Ureter (tissue), 1 donor: ENCODE measurements around the gene CPT2. TPM values are rescaled to one million over a fixed set of nuclear protein-coding genes. Genes with fewer than 3 reads are reported as not detected.
"Not testable (repeated sequence)": the region's sequence is repeated elsewhere in the genome, so short reads cannot be mapped to it uniquely, and the experiment has no call there.

Source experiments
- DNase-seq: peaks from one replicate; pipeline ENCODE4 v3.0.0-alpha.2; 2020; ENCODE audit warnings: low spot score
- total RNA-seq: library from RNA; stranded (reverse); gene quantifications from one replicate; pipeline ENCODE4 v1.2.4, GENCODE V29; 2023
- donor health status: DM: yes; HTN: yes; CAD: no.

The CPT2 gene
- total RNA-seq, 1 donor from 2014 or later = 28.6 TPM

DNA sequence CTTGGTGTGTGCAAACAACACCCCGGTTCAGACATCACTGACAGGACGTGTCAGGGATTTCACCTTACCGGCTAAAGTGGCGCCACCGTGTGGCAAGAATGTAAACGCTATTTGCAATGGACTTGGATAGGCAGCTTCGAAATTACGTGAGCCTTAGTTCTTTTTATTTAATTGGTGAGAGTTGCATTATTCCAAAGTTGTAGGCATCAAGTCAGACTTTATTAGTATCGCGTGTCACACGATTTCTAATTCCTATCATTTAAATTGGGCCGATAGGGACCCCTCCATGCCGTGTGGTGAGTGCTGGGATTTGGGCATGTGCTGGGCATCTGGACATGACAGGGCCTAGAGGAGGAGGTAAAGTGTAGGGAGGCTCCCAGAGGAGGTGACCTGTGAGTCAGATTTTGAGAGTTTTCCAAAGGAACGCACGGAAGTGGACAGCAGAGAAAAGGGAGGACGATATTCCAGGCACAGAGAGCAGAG lies 14.5 kb upstream of the CPT2 start:
- DNase-seq = peak; percentile 81

DNA sequence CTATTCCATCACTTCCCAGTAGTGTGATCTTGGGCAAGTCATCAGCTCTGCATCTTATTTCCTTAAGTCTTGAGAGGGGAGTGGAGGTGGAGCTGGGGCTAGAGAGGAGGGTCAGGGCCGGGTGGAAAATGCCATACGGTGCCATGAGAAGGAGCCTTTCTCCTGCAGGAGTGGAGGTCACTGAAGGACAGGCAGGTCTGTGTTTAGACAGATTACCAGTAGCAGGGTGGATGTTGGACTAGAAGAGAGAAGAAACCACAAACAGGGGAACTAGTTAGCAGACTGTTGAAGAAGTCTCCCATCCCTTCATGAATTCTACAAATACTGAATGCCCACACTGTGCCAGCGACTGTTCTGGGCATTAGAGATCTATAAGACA lies 13.9 kb upstream of the CPT2 start:
- no peak for DNase-seq

DNA sequence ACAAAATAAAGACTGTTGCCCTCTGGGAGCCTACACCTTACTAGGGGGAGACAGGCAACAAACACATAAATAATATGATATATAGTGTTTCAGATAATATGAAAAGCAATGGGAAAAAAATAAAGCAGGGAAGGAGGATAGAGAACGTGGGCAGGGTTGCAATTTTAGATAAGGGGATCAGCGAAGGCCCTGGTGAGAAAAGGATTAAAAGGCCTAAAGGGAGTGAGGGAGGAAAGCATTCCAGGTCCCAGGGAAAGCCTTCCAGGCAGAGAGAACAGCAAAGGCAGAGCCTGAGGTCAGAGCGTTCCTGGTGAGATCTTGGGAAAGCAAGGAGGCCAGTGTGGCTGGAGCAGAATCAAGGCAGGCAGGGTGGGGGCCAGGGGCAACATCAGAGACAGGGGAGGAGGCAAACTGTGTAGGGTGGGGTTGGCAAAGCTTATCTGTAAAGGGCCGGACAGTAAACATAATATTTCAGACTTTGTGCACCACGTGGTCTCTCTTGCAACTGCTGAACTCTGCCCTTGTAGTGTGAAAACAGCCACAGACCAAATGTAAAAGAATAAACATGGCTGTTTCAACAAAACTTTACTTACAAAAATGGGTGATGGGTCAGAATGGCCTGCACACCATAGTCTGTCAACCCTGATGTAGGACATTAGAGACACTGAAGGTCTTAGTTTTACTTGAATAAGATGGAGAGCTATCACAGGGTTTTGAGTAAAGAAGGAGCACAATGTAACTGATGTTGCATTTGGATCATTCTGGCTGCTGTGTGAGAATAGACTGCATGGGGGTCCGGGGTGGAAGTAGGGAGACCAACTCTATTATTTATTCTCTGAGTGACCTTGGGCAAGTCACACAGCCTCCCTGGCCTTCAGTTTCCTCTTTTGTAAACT lies 13.3 kb upstream of the CPT2 start:
- no peak for DNase-seq

- DNase-seq = not testable (repeated sequence)
Observed at GRCh38 chr1:53185955-53186297, 10.7 kb upstream of the CPT2 start.

DNA sequence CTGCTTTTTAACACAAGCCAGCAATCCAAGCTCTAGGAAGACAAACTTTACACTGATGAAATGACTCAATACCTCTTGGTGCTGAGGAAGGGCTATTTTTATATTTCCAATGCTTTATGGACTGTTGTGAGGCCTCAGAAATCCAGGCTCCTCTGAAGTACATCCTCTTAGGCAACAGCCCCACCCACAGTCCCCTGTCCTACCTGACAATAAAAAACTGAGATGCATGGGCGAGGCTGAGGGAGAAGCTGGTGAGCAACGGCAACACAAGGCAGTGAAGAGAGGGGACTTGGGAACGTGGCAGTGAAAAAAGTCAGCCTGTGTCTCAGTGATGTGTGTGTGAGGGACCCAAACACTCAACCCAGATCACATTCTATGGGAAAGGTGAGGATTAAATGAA lies 10.1 kb upstream of the CPT2 start:
- DNase-seq = no peak

DNA sequence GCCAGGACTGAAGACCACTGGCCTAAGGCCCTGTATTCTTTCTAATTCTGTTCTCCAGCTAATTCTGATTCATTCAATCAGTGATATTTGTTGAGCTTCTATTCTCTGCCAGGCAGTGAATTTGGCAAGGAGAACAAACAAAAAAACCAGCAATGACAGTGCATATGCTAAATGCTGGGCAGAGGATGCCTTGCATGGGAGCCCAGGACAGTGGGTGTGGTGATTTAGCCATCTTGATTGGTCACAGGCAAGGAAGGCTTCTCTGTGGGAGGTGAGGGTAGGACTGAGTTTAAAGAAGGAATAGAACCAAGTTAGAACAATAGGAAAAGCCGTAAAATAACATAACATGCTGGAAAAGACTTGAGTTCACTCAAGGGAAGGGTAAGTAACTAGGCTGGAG lies 9.2 kb upstream of the CPT2 start:
- DNase-seq = no peak

- no peak for DNase-seq
Observed at GRCh38 chr1:53188099-53188498, 8.5 kb upstream of the CPT2 start.

- no peak for DNase-seq
Observed at GRCh38 chr1:53189061-53189460, 7.6 kb upstream of the CPT2 start.

GRCh38 chr1:53190210-53190611 lies 6.4 kb upstream of the CPT2 start:
- DNase-seq = no peak

GRCh38 chr1:53195246-53196016 lies 1.2 kb upstream of the CPT2 start:
- DNase-seq = no peak

GRCh38 chr1:53196017-53196484 lies 573 bp upstream of the CPT2 start:
- no peak for DNase-seq

DNA sequence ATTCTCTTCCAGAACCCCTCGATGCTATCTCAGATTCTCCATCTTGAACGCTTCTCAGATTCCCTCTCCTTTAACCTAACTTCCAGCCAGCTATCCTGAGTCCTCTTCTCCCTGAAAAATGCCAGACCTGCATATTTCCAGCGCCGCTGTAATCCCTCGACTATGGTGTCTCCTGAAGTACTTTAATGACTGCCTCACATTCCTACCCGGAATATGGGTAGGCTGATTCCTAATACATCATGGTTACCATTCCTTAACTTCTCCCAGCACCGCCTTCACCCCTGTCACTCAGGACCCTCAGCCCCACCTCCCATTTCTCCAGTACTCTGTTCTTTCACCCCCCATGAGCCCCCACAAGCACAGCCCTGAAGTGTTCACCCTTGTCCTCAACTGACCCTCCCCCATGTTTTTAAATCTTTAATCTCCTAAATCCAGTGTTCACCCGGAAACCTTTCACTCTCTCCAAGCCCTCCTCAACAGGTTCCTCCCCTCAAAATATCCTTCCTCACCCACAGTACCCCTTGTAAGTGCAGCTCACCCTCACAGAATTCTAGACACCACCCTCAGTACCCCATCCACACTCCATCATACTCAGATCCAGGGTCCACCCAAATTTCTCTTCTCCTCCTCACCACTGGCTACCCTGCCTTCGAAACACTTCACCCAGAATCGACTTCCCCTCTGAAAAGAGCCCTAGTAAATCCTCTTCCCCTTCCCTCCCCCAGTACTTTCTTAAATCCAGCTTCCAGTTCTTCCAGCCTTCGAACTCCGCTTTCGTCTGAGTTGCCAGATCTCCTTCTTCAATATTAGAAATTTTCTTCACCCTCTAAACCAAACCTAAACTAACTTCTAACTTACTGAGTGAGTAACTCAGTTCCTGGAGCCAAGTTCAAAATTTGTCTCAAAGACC lies 922 bp downstream of the CPT2 start:
- DNase-seq = no peak

DNA sequence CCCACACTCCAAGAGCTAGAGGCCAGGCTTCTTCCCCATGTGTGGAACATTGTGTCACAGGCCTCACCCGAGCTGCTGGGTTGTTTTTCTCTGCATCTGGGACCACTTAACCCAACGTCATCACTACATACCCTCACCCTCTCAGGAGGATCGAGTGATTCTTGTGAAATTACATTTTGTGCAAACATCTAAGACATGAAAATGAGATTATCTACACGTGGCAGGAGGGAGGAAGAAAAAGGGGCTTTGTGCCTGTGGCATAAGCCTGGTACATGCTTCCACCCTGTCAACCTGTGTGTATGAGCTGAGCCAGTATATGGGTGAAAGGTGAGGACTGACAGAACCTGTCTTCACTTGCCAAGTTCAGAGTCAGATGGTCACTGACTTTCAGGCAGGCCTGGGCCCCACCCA lies 1.6 kb downstream of the CPT2 start:
- no peak for DNase-seq

DNA sequence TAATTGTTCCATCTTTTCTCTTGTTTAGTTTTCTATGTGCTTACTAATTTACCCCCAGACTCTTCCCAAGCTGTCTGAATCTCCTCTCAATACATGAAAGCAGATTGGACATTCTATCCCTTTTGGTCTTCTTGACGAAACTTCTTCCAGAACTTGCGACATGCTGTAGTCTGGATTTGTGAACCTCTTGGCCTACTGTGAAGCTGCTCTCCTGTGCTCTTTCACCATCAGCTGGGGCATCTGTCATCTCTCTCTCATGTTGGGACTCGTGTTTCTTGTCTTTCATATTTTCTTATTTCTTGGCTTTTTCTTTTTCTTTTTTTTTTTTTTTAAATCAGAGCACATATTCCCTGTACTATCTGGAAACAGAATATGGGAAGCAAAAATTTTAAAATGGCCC lies 6.8 kb downstream of the CPT2 start:
- no peak for DNase-seq

- not testable (repeated sequence) for DNase-seq
Observed at GRCh38 chr1:53205496-53205895, 8.9 kb downstream of the CPT2 start.

- not testable (repeated sequence) for DNase-seq
Observed at GRCh38 chr1:53206083-53206685, 9.6 kb downstream of the CPT2 start.

- no peak for DNase-seq
Observed at GRCh38 chr1:53206735-53207379, 10.2 kb downstream of the CPT2 start.

DNA sequence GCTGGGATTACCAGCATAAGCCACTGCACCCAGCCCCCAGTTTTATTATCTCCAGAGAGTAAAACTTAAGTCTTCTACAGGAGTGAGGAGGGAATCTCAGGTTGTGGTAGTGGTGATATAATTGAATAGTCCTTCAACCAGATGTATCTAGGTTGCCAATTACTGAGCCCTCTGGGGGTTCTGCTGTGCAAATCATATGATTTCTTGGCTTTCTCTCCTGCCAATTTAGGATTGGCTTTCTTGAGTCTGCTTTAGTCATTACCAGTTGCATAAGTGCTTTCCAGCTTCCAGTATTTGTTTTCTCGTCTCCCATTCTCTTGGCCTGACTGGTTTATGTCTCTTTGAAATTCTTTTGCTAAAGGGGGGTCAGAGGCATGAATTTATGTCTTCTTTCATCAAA lies 11.1 kb downstream of the CPT2 start:
- DNase-seq = no peak

GRCh38 chr1:53210352-53210751 lies 13.7 kb downstream of the CPT2 start:
- no peak for DNase-seq

- DNase-seq = no peak
Observed at GRCh38 chr1:53210954-53211353, 14.3 kb downstream of the CPT2 start.
